Measurements from ENCODE around the gene RPN2.

Gene RPN2

GRCh38 chr20:37188787-37189186, 9.7 kb downstream of the RPN2 start:
- no peak for ATAC-seq

GRCh38 chr20:37189416-37190016, 10.4 kb downstream of the RPN2 start:
- peak; percentile 59 to 64 for ATAC-seq

GRCh38 chr20:37190354-37191112, 11.4 kb downstream of the RPN2 start:
- peak; percentile 57 to 71 for ATAC-seq

- peak; percentile 57 to 61 for ATAC-seq
Observed at GRCh38 chr20:37192137-37192854, 13.2 kb downstream of the RPN2 start.

GRCh38 chr20:37193226-37193625, 14.1 kb downstream of the RPN2 start:
- no peak for ATAC-seq

GRCh38 chr20:37193821-37194220, 14.7 kb downstream of the RPN2 start:
- no peak for ATAC-seq

- ATAC-seq = no peak
Observed at GRCh38 chr20:37194621-37195417, 15.7 kb downstream of the RPN2 start.

- no peak for ATAC-seq
Observed at GRCh38 chr20:37198932-37199660, 20.0 kb downstream of the RPN2 start.

- ATAC-seq = no peak
Observed at GRCh38 chr20:37200376-37200775, 21.2 kb downstream of the RPN2 start.

GRCh38 chr20:37200926-37201826, 22.0 kb downstream of the RPN2 start:
- ATAC-seq = no peak

- ATAC-seq = no peak
Observed at GRCh38 chr20:37201827-37202162, 22.7 kb downstream of the RPN2 start.

GRCh38 chr20:37202267-37202943, 23.3 kb downstream of the RPN2 start:
- no peak for ATAC-seq

- ATAC-seq = no peak
Observed at GRCh38 chr20:37204056-37204455, 24.9 kb downstream of the RPN2 start.

GRCh38 chr20:37205130-37205529, 26.0 kb downstream of the RPN2 start:
- ATAC-seq = no peak

GRCh38 chr20:37205794-37206193, 26.7 kb downstream of the RPN2 start:
- ATAC-seq = no peak

- ATAC-seq = no peak
Observed at GRCh38 chr20:37207171-37207570, 28.0 kb downstream of the RPN2 start.

GRCh38 chr20:37209193-37209592, 30.1 kb downstream of the RPN2 start:
- ATAC-seq = no peak

- ATAC-seq = no peak
Observed at GRCh38 chr20:37209661-37210314, 30.7 kb downstream of the RPN2 start.

GRCh38 chr20:37218441-37218840, 39.3 kb downstream of the RPN2 start:
- no peak for ATAC-seq

- ATAC-seq = no peak
Observed at GRCh38 chr20:37218976-37219375, 39.8 kb downstream of the RPN2 start.
